Suprapubic skin (tissue), 4 donors: ENCODE results near the gene FHOD3. TPM values are rescaled to one million over a fixed set of nuclear protein-coding genes. Genes with fewer than 3 reads are reported as not detected.

Experiments
- DNase-seq, 2 donors: peaks; one replicate each; pipeline ENCODE4 v3.0.0-alpha.2; 2019; ENCODE audit warnings: low spot score in 2 of 2
- H3K27ac ChIP-seq: fragments of 200-600 bp; sonication (generic); one replicate; pipeline ENCODE4 v1.5.1; 2019
- H3K27me3 ChIP-seq: fragments of 200-600 bp; sonication (generic); one replicate; pipeline ENCODE4 v1.5.1; 2019
- H3K36me3 ChIP-seq: fragments of 200-600 bp; sonication (generic); one replicate; pipeline ENCODE4 v1.5.1; 2019
- H3K4me1 ChIP-seq: fragments of 200-600 bp; sonication (generic); one replicate; pipeline ENCODE4 v1.5.1; 2019
- H3K4me3 ChIP-seq: fragments of 200-600 bp; sonication (generic); one replicate; pipeline ENCODE4 v1.5.1; 2019; ENCODE audit warnings: mild to moderate bottlenecking
- H3K9me3 ChIP-seq: fragments of 200-600 bp; sonication (generic); one replicate; pipeline ENCODE4 v1.5.1; 2019
- EP300 ChIP-seq: sonication (generic); formaldehyde crosslinking; IDR thresholded peaks from one replicate; pipeline ENCODE4 v1.6.1; 2017; ENCODE audit warnings: antibody characterized with exemption
- POLR2A ChIP-seq, 2 donors: fragments of 450-650 bp; IDR thresholded peaks; one replicate each; pipeline ENCODE4 v1.6.1; 2017; ENCODE audit warnings: antibody characterized with exemption in 2 of 2, mild to moderate bottlenecking in 2 of 2, moderate library complexity in 2 of 2
- POLR2AphosphoS5 ChIP-seq, 3 donors: sonication (generic); formaldehyde crosslinking; IDR thresholded peaks; one replicate each; pipeline ENCODE4 v1.6.1; 2017; ENCODE audit warnings: antibody characterized with exemption in 3 of 3
- WGBS: methylation state at CpG from one replicate; pipeline ENCODE4 v1.1.5; 2018; 5-methylcytosine and 5-hydroxymethylcytosine counted together
- total RNA-seq, 4 donors: library from RNA; depleted of rRNA; stranded (reverse); fragments of >200 nt; gene quantifications; one replicate each; pipeline ENCODE4 v1.1.0, GENCODE V29; 2016
- TF ChIP-seq, protein P1 (sequence below), 2 donors: fragments of 200-600 bp in 1 of 2; fragments of 450-650 bp in 1 of 2; sonication (generic) in 1 of 2; IDR thresholded peaks; one replicate each; pipeline ENCODE4 v1.5.1; 2016 to 2019; ENCODE audit warnings: antibody characterized with exemption in 2 of 2, mild to moderate bottlenecking in 1 of 2, moderate library complexity in 1 of 2

Gene FHOD3
- total RNA-seq, 4 donors from 2014 or later, result 5.8 to 18.7 (median 15.5) TPM

DNA sequence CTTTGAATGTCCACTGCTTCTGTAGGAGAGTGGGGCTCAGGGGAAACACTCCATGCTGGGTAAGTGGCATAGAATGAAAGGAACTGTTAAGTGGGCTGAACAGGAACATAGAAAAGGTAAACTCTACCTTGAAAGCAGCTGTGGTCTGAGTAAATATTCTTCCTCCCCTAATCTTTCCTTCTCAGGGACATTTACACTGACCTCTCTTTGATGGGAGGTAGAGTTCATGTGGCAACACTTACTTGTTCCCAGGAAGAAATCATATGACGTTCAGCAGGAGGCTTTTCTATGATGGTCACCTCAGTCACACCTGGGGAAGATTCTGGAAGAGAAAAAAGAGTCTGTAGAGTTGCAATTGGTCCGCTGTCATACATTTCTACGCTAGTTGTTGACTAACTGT lies 521.1 kb downstream of the FHOD3 start:
- Histone ChIP-seq H3K4me3 (no peak overlapping the region), H3K27ac (no peak overlapping the region), H3K36me3 (peaks cover 21% of the 10 kb centered on the region), H3K9me3 (no peaks in the 10 kb centered on the region), H3K27me3 (no peaks in the 10 kb centered on the region), H3K4me1 (no peaks in the 10 kb centered on the region)
- no peak for DNase-seq
- WGBS, result 78% methylated on average over 3 of the region's 3 CpGs
- TF ChIP-seq, protein P1, sequence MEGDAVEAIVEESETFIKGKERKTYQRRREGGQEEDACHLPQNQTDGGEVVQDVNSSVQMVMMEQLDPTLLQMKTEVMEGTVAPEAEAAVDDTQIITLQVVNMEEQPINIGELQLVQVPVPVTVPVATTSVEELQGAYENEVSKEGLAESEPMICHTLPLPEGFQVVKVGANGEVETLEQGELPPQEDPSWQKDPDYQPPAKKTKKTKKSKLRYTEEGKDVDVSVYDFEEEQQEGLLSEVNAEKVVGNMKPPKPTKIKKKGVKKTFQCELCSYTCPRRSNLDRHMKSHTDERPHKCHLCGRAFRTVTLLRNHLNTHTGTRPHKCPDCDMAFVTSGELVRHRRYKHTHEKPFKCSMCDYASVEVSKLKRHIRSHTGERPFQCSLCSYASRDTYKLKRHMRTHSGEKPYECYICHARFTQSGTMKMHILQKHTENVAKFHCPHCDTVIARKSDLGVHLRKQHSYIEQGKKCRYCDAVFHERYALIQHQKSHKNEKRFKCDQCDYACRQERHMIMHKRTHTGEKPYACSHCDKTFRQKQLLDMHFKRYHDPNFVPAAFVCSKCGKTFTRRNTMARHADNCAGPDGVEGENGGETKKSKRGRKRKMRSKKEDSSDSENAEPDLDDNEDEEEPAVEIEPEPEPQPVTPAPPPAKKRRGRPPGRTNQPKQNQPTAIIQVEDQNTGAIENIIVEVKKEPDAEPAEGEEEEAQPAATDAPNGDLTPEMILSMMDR (IDR thresholded peaks at IDR 0.05), result no peak
- TF ChIP-seq EP300 (no peak), POLR2AphosphoS5 (IDR thresholded peaks at IDR 0.05) (no peak), POLR2A (IDR thresholded peaks at IDR 0.05) (no peak)

DNA sequence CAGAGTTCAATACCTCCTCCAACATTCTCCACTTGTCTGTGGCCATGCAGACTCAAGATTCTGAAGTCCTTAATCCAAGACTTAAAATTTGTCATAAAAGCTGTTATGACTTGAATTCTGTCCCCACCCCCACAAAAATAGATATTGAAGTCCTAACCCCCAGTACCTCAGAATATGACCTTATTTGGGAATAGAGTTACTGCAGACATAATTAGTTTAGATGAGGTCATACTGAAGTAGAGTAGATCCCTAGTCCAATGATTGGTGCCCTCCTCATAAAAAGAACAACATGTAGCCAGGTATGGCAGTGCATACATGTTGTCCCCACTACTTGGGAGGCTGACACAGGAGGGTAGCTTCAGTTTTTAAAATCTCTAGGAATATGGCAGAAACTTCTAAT lies 522.1 kb downstream of the FHOD3 start:
- TF ChIP-seq EP300 (no peak), POLR2AphosphoS5 (IDR thresholded peaks at IDR 0.05) (no peak), POLR2A (IDR thresholded peaks at IDR 0.05) (no peak)
- TF ChIP-seq, protein P1 (IDR thresholded peaks at IDR 0.05), result no peak
- Histone ChIP-seq H3K36me3 (peaks cover 21% of the 10 kb centered on the region), H3K9me3 (no peaks in the 10 kb centered on the region), H3K4me1 (no peaks in the 10 kb centered on the region), H3K4me3 (no peak overlapping the region), H3K27ac (no peak overlapping the region), H3K27me3 (no peaks in the 10 kb centered on the region)
- no peak for DNase-seq

GRCh38 chr18:36821681-36822080 lies 524.2 kb downstream of the FHOD3 start:
- WGBS, result 99% methylated on average over 4 of the region's 4 CpGs
- TF ChIP-seq, protein P1 (IDR thresholded peaks at IDR 0.05), result no peak
- no peak for TF ChIP-seq POLR2AphosphoS5 (IDR thresholded peaks at IDR 0.05)
- no peak for TF ChIP-seq POLR2A (IDR thresholded peaks at IDR 0.05)

DNA sequence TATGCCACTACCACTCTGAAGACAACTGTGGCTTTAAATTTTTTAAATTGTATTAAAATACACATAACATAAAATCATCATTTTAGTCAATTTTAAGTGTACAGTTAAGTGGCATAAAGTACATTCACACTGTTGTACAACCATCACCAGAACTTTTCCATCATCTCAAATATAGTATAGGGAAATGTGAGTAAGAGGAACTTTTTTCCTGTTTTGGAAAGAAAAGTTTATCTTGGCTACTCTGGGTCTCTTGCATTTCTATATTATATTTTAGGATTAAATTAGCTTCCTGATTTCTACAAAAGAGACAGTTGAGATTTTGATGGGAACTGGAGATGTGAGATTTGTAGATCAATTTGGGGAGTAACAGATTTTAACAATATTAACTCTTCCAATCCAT lies 528.0 kb downstream of the FHOD3 start:
- Histone ChIP-seq H3K27me3 (no peaks in the 10 kb centered on the region), H3K27ac (no peak overlapping the region), H3K36me3 (no peaks in the 10 kb centered on the region), H3K9me3 (no peaks in the 10 kb centered on the region), H3K4me1 (peaks cover 23% of the 10 kb centered on the region), H3K4me3 (no peak overlapping the region)
- DNase-seq, result no peak
- TF ChIP-seq POLR2AphosphoS5 (IDR thresholded peaks at IDR 0.05) (no peak), POLR2A (IDR thresholded peaks at IDR 0.05) (no peak), EP300 (no peak)
- TF ChIP-seq, protein P1 (IDR thresholded peaks at IDR 0.05), result no peak

More at GRCh38 chr18:36821681-36822080, 524.2 kb downstream of the FHOD3 start:
- Histone ChIP-seq H3K36me3 (peaks cover 18% of the 10 kb centered on the region), H3K27me3 (no peaks in the 10 kb centered on the region), H3K9me3 (no peaks in the 10 kb centered on the region), H3K4me1 (no peaks in the 10 kb centered on the region), H3K4me3 (no peak overlapping the region), H3K27ac (no peak overlapping the region)
- no peak for DNase-seq

GRCh38 chr18:36826556-36826955 lies 529.0 kb downstream of the FHOD3 start:
- H3K9me3 ChIP-seq, result no peaks in the 10 kb centered on the region
- H3K36me3 ChIP-seq, result no peaks in the 10 kb centered on the region
- no peak overlapping the region for H3K27ac ChIP-seq
- peaks cover 28% of the 10 kb centered on the region for H3K4me1 ChIP-seq
- H3K4me3 ChIP-seq, result no peak overlapping the region
- WGBS, result 90% methylated on average over 3 of the region's 3 CpGs
- no peak for DNase-seq
- H3K27me3 ChIP-seq, result no peaks in the 10 kb centered on the region
- TF ChIP-seq POLR2A (IDR thresholded peaks at IDR 0.05) (no peak), EP300 (no peak), POLR2AphosphoS5 (IDR thresholded peaks at IDR 0.05) (no peak)
- TF ChIP-seq, protein P1 (IDR thresholded peaks at IDR 0.05), result no peak
